Limb (tissue), 2 donors: ENCODE results near the gene SLC4A1.
A peak's percentile ranks its signal among the peaks of the same experiment; 100 is the strongest.
"Not testable (repeated sequence)": the region's sequence is repeated elsewhere in the genome, so short reads cannot be mapped to it uniquely, and the experiment has no call there.

Experiments used
- DNase-seq, 2 donors: peaks; one replicate each; pipeline ENCODE4 v3.0.0-alpha.2; 2016; ENCODE audit errors: extremely low spot score in 2 of 2

The SLC4A1 gene

GRCh38 chr17:44257815-44258760, 9.8 kb downstream of the SLC4A1 start:
- no peak for DNase-seq

GRCh38 chr17:44256671-44257070, 11.3 kb downstream of the SLC4A1 start:
- no peak for DNase-seq

- DNase-seq = no peak
Measured at GRCh38 chr17:44255915-44256314, 12.0 kb downstream of the SLC4A1 start.

- no peak for DNase-seq
Measured at GRCh38 chr17:44254361-44255095, 13.4 kb downstream of the SLC4A1 start.

- no peak for DNase-seq
Measured at GRCh38 chr17:44253006-44253405, 14.9 kb downstream of the SLC4A1 start.

- DNase-seq = no peak
Measured at GRCh38 chr17:44251062-44251461, 16.9 kb downstream of the SLC4A1 start.

GRCh38 chr17:44249501-44250246, 18.3 kb downstream of the SLC4A1 start:
- no peak for DNase-seq

- DNase-seq = no peak
Measured at GRCh38 chr17:44247876-44248736, 19.8 kb downstream of the SLC4A1 start.

- DNase-seq = no peak
Measured at GRCh38 chr17:44247440-44247841, 20.5 kb downstream of the SLC4A1 start.

- DNase-seq = no peak
Measured at GRCh38 chr17:44241106-44241624, 26.8 kb downstream of the SLC4A1 start.

GRCh38 chr17:44237886-44238285, 30.0 kb downstream of the SLC4A1 start:
- not testable (repeated sequence) for DNase-seq

GRCh38 chr17:44236444-44236991, 31.4 kb downstream of the SLC4A1 start:
- no peak for DNase-seq

- no peak for DNase-seq
Measured at GRCh38 chr17:44235583-44235936, 32.4 kb downstream of the SLC4A1 start.

GRCh38 chr17:44233582-44233981, 34.4 kb downstream of the SLC4A1 start:
- DNase-seq = no peak

- DNase-seq = no peak
Measured at GRCh38 chr17:44232061-44232460, 35.9 kb downstream of the SLC4A1 start.

GRCh38 chr17:44230140-44230539, 37.8 kb downstream of the SLC4A1 start:
- DNase-seq = no peak

- DNase-seq = no peak
Measured at GRCh38 chr17:44229090-44229489, 38.8 kb downstream of the SLC4A1 start.

GRCh38 chr17:44223541-44224071, 44.3 kb downstream of the SLC4A1 start:
- DNase-seq = peak in 1 of 2 donors; percentile 51

- peak; percentile 52 to 81 for DNase-seq
Measured at GRCh38 chr17:44222112-44222869, 45.6 kb downstream of the SLC4A1 start.

GRCh38 chr17:44221862-44222111, 46.1 kb downstream of the SLC4A1 start:
- DNase-seq = peak in 1 of 2 donors; percentile 64
